Uterus (tissue), 4 donors: ENCODE measurements around the gene STC2. TPM values are rescaled to one million over a fixed set of nuclear protein-coding genes. Genes with fewer than 3 reads are reported as not detected.
A peak's percentile ranks its signal among the peaks of the same experiment; 100 is the strongest.

Experiments
- DNase-seq, 2 donors: peaks; one replicate each; pipeline ENCODE4 v3.0.0-alpha.2; 2019 to 2020
- H3K27ac ChIP-seq, 2 donors: fragments of 200-600 bp; sonication (generic); 1 replicate in 1 of 2; 2 replicates in 1 of 2; pipeline ENCODE4 v1.5.1; 2016 to 2018
- H3K27me3 ChIP-seq, 2 donors: fragments of 200-600 bp; sonication (generic); one replicate each; pipeline ENCODE4 v1.5.1; 2018 to 2019; ENCODE audit warnings: control low read depth in 1 of 2
- H3K36me3 ChIP-seq, 2 donors: fragments of 200-600 bp; sonication (generic); one replicate each; pipeline ENCODE4 v1.5.1; 2019; ENCODE audit warnings: control low read depth in 1 of 2
- H3K4me1 ChIP-seq, 2 donors: fragments of 200-600 bp; sonication (generic); one replicate each; pipeline ENCODE4 v1.5.1; 2018 to 2019; ENCODE audit warnings: control low read depth in 1 of 2
- H3K4me3 ChIP-seq, 2 donors: fragments of 200-600 bp; sonication (generic); 1 replicate in 1 of 2; 2 replicates in 1 of 2; pipeline ENCODE4 v1.5.1; 2018 to 2019; ENCODE audit warnings: mild to moderate bottlenecking in 1 of 2
- H3K9me3 ChIP-seq, 2 donors: fragments of 200-600 bp; sonication (generic); one replicate each; pipeline ENCODE4 v1.5.1; 2019; ENCODE audit warnings: control low read depth in 1 of 2
- CTCF ChIP-seq, 4 experiments: fragments of 200-600 bp in 2 of 4; fragments of 450-650 bp in 2 of 4; sonication (generic) in 2 of 4; IDR thresholded peaks; one replicate each; pipeline ENCODE4 v1.5.1; 2016 to 2019; ENCODE audit warnings: antibody characterized with exemption in 4 of 4, mild to moderate bottlenecking in 2 of 4, moderate library complexity in 1 of 4
- POLR2A ChIP-seq, 2 donors: fragments of 450-650 bp; IDR thresholded peaks; one replicate each; pipeline ENCODE4 v1.6.1; 2016; ENCODE audit warnings: antibody characterized with exemption in 2 of 2, mild to moderate bottlenecking in 1 of 2, moderate library complexity in 1 of 2
- intact Hi-C: fragments of 100-400 bp; cut with DNase I; formaldehyde crosslinking; loops from one replicate; pipeline ENCODE4 v1.15.1; 2023; ENCODE audit warnings: low total_unique reads
- total RNA-seq, 4 donors: library from RNA; depleted of rRNA in 3 of 4; stranded (reverse); fragments of >200 nt in 3 of 4; gene quantifications; one replicate each; pipeline versions ENCODE4 v1.1.0 to v1.2.4, GENCODE V29; 2014 to 2023
- donor health status: DM: yes; HTN: yes; CAD: no.

STC2 gene
- total RNA-seq, 4 donors from 2014 or later, result 0.26 to 3.4 (median 1.5) TPM; not detected in 1

GRCh38 chr5:173293817-173294672 is 34.2 kb downstream of the STC2 start:
- DNase-seq, result peak; percentile 59 to 76
- intact Hi-C loops, result no loop called here

GRCh38 chr5:173291722-173292658 is 36.2 kb downstream of the STC2 start:
- no peak for DNase-seq
- Histone ChIP-seq H3K36me3 (no peaks in the 10 kb centered on the region), H3K9me3 (no peaks in the 10 kb centered on the region), H3K4me1 (peaks cover 0 to 4% of the 10 kb centered on the region in 2 donors), H3K27ac (no peak overlapping the region), H3K4me3 (no peak overlapping the region), H3K27me3 (peaks cover 0 to 5% of the 10 kb centered on the region in 2 donors)
- TF ChIP-seq CTCF (IDR thresholded peaks at IDR 0.05) (no peak), POLR2A (IDR thresholded peaks at IDR 0.05) (no peak)
- intact Hi-C loops, result no loop called here

More at GRCh38 chr5:173293817-173294672, 34.2 kb downstream of the STC2 start:
- H3K4me3 ChIP-seq, result no peak overlapping the region
- H3K27ac ChIP-seq, result no peak overlapping the region
- TF ChIP-seq CTCF (IDR thresholded peaks at IDR 0.05) (peak; percentile 79 to 93 (median 88)), POLR2A (IDR thresholded peaks at IDR 0.05) (no peak)
- H3K4me1 ChIP-seq, result peaks cover 0 to 4% of the 10 kb centered on the region in 2 donors
- H3K9me3 ChIP-seq, result no peaks in the 10 kb centered on the region
- no peaks in the 10 kb centered on the region for H3K36me3 ChIP-seq
- peaks cover 0 to 5% of the 10 kb centered on the region in 2 donors for H3K27me3 ChIP-seq

- Histone ChIP-seq H3K9me3 (no peaks in the 10 kb centered on the region), H3K4me1 (peaks cover 0 to 4% of the 10 kb centered on the region in 2 donors), H3K36me3 (no peaks in the 10 kb centered on the region), H3K27me3 (peaks cover 0 to 5% of the 10 kb centered on the region in 2 donors), H3K27ac (no peak overlapping the region), H3K4me3 (no peak overlapping the region)
- DNase-seq, result no peak
- TF ChIP-seq POLR2A (IDR thresholded peaks at IDR 0.05) (no peak), CTCF (IDR thresholded peaks at IDR 0.05) (no peak)
- intact Hi-C loops, result no loop called here
Observed at GRCh38 chr5:173290477-173291131, 37.6 kb downstream of the STC2 start.

- no peaks in the 10 kb centered on the region for H3K36me3 ChIP-seq
- peaks cover 0 to 3% of the 10 kb centered on the region in 2 donors for H3K27me3 ChIP-seq
- H3K4me3 ChIP-seq, result no peak overlapping the region
- H3K9me3 ChIP-seq, result no peaks in the 10 kb centered on the region
- intact Hi-C loops, result no loop called here
- TF ChIP-seq CTCF (IDR thresholded peaks at IDR 0.05), result no peak
- no peak for TF ChIP-seq POLR2A (IDR thresholded peaks at IDR 0.05)
- H3K27ac ChIP-seq, result no peak overlapping the region
- no peak for DNase-seq
- H3K4me1 ChIP-seq, result peaks cover 0 to 4% of the 10 kb centered on the region in 2 donors
Observed at GRCh38 chr5:173289372-173289771, 38.8 kb downstream of the STC2 start.
